Skeletal muscle cell (primary cell): ENCODE data around the gene GALNT18.

Experiments used
- DNase-seq: peaks from one replicate; pipeline ENCODE4 v3.0.0-alpha.2; 2010; ENCODE audit warnings: low read depth
- H3K4me3 ChIP-seq: 2 replicates; pipeline ENCODE4 v1.5.1; 2011; ENCODE audit warnings: low read depth, mild to moderate bottlenecking, control low read depth, low read length, moderate library complexity

GALNT18 gene

DNA sequence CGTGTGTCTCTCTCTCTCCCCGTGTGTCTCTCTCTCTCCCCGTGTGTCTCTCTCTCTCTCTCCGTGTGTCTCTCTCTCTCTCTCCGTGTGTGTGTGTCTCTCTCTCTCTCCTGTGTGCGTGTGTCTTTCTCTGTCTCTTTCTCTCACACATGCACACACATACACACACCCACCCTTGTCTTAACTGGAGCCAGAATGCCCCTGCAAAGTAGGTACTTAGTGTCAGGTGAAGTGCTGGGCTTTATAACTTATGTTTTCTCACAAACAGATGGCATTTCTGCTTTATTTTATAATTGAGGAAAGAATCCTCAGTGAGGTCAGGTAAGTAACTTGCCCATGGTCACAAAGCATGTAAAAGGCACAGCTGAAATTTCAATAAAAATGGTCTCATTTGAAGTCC, 374.7 kb downstream of the GALNT18 start:
- no peak for DNase-seq
- H3K4me3 ChIP-seq = no peak overlapping the region

- no peak for DNase-seq
These were observed 375.6 kb downstream of the GALNT18 start for GRCh38 chr11:11246166-11246565.

GRCh38 chr11:11245453-11245852, 376.4 kb downstream of the GALNT18 start:
- DNase-seq = no peak
- no peak overlapping the region for H3K4me3 ChIP-seq

More at GRCh38 chr11:11246166-11246565, 375.6 kb downstream of the GALNT18 start:
- H3K4me3 ChIP-seq = no peak overlapping the region

DNA sequence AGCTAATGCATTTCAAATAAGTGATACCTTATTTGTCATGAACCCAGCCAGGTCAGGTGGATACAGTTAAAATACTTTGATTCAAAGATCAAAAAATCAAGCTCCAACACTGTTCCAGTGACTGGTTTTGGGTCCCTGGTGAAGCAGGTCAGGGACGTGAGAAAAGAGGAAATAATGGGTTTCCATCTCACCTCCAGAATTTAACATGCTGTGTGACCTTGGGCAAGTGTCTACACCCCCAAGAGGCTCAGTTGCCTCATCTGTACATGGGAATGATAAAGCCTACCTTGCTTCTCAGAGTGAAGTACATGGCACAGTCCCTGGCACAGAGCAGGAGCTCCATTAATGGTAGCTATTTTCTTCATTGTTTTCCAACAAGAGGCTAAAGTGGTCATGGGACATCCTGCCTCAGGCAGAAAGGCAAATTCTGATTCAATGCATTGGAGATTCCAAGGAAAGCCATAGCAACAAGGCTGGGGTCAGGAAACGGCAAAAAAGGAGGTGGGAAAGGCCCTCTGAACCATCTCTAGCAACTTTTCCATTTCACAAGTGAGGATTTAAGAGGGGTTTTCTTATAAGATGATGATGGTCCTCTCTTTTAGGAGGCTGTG, 377.2 kb downstream of the GALNT18 start:
- H3K4me3 ChIP-seq = no peak overlapping the region

GRCh38 chr11:11243590-11244469, 378.0 kb downstream of the GALNT18 start:
- H3K4me3 ChIP-seq = no peak overlapping the region
- no peak for DNase-seq

More for the DNA sequence above, 377.2 kb downstream of the GALNT18 start:
- no peak for DNase-seq

DNA sequence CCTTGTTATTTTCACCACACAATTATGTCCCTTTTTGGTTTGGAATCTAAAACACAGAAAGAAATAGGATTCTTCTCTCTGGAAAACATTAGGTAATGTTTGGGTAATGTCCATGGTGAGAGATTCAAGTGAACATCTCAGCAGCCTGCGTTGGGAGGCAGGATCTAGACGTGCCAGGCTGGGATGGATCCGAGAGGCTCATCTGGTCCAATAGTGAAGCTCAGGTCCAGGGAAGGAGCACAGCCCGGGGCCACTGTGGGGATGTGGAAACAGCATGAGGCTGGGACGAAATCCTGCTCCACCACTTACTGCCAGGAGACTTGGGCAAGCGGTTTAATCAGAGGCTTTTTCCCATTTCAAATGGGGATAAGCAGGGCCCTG, 378.6 kb downstream of the GALNT18 start:
- DNase-seq = no peak
- no peak overlapping the region for H3K4me3 ChIP-seq

DNA sequence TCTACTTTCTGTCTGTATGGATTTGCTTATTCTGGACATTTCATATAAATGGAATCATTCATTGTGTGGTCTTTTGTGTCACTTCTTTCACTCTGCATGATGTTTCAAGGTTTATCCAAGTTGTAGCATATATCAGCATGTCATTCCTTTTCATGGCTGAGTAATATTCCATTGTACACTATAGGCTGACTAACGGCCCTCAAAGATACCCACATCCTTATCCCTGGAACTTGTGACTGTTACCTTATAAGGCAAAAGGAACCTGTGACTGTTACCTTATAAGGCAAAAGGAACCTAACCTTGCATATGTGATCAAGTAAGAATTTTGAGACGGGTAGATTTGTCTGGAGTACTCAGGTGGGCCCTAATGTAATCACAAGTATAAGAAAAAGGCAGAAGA, 380.5 kb downstream of the GALNT18 start:
- H3K4me3 ChIP-seq = no peak overlapping the region
- DNase-seq = no peak

DNA sequence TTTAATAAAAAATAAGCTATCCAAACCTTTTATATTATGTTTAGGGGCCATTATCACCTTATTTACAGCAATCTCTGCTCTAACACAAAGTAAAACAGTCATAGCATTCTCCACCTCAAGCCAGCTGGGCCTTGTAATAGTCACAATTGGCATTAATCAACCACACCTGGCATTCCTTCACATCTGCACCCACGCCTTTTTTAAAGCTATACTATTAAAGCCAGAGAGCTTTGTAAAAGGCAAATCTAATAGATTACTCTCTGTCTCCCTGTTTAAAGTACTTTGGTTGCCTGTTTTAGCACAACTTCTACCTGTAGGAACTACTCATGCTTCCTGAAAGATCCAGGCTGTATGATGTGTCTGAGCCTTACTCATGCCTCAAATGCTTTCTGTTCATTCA, 381.8 kb downstream of the GALNT18 start:
- DNase-seq = no peak
- no peak overlapping the region for H3K4me3 ChIP-seq

DNA sequence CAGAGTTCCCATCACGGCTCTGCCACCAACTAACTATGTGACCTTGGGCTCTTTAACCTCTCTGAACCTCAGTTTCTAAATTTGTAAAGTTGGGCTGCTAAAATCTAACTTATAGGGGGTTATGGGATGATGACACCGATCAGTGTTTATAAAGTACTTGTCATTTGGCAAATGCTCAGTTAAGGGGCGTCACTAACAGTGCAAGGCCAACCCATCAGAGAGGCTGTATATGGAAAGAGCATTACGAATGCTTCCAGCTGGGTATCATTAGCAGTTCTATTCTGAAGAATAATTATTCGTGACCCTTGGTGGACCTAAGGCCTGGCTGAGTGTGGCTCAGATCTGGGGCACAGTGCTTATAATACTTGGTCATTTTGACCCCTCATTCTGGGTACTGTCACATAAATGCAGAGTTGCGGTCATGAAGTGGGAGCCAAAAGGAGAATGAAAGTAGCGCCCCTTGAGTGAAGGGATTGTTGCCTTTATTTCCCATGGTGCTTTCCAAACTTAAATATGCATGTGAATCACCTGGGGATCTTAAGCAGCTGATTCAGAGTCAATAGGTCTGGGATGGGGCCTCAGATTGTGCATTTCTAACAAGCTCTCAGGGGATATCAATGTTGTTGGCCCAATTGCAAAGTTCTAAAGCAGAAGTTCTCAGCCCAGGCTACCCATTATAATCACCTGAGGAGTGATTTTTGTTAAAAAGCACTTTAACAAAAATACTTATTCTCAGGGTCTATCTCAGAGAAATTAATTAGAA, 384.6 kb downstream of the GALNT18 start:
- H3K4me3 ChIP-seq = no peak overlapping the region
- no peak for DNase-seq

DNA sequence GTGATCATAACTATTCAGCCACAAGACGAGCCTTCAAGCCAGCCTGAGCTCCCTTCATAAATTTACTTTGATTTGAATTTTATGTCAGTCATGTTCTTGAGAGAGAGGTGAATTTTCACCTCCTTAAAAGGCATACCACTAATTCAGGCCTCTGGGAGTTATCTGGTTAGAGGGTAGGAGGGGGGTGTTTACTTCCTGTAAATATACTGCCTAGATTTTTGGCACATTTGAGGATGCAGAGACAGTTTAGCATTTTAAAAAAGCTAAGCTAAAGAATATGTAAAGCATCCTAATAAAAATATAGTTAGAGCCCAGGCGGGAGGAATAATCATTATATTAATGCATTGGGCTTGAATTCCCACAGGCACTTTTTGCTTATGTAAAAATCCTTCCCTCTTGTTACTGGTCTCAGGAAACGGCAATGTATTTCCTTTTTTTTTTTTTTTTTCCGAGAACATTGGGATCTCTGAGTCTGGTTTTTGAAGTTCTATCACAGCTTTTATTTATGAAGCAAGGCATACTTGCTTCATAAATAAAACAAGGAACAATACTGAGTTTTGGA, 385.2 kb downstream of the GALNT18 start:
- no peak overlapping the region for H3K4me3 ChIP-seq
- DNase-seq = no peak

GRCh38 chr11:11231763-11232162, 390.0 kb downstream of the GALNT18 start:
- no peak overlapping the region for H3K4me3 ChIP-seq
- no peak for DNase-seq

GRCh38 chr11:11230802-11231562, 390.8 kb downstream of the GALNT18 start:
- no peak for DNase-seq
- H3K4me3 ChIP-seq = no peak overlapping the region

DNA sequence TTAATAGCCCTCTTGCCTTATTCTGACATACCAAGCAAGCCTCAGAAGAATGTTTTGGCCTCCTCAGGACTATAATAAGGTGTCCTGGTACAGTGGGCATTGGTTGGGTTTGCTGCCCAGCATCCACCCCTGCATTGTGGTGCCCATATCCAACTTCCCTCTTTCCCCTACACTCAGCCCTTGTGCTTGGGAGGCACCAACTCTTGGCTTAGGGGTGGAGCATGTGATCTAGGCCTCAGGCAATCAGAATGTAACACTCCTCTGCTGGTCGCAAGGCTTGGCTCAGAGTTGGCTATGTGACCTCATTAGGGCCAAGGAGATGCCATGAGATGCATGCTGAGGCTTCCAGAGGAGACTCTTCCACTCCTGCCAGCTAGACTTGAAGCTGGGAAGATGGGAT, 391.7 kb downstream of the GALNT18 start:
- DNase-seq = no peak
- no peak overlapping the region for H3K4me3 ChIP-seq

DNA sequence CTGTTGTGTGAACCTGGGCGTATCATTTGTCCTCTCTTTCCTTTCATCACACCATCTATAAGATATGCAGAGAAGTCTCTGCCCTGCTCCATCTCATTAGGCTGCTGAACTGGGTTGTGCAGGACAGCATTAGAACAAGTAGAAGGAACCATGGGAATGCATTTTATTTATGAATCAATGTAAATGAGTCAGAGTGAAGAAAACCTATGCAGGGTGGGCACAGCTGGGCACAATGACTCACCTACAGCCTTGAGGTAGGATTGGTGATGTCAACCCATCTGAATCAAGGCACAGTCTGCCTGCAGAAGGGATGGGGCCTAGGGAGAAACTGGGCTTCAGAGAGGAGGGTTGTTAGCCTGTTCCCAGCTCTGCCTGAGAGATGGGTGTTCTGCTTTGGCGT, 392.2 kb downstream of the GALNT18 start:
- no peak for DNase-seq
- H3K4me3 ChIP-seq = no peak overlapping the region

GRCh38 chr11:11227296-11228085, 394.3 kb downstream of the GALNT18 start:
- H3K4me3 ChIP-seq = no peak overlapping the region
- no peak for DNase-seq
